GM19351 (cell line): ENCODE measurements around the gene GNG8.
"Not testable (repeated sequence)": the region's sequence is repeated elsewhere in the genome, so short reads cannot be mapped to it uniquely, and the experiment has no call there.

Source experiments
- ATAC-seq: cut with Tn5 transposase; IDR thresholded peaks from one replicate; pipeline ENCODE4 v1.9.1; 2021; ENCODE audit warnings: mild to moderate bottlenecking, moderate library complexity; ENCODE audit not compliant: unreplicated experiment

The GNG8 gene

GRCh38 chr19:46648060-46648960, 12.3 kb upstream of the GNG8 start:
- ATAC-seq = no peak

- no peak for ATAC-seq
Observed at GRCh38 chr19:46646402-46646801, 10.4 kb upstream of the GNG8 start.

GRCh38 chr19:46644720-46645119, 8.7 kb upstream of the GNG8 start:
- no peak for ATAC-seq

- no peak for ATAC-seq
Observed at GRCh38 chr19:46640656-46641055, 4.7 kb upstream of the GNG8 start.

DNA sequence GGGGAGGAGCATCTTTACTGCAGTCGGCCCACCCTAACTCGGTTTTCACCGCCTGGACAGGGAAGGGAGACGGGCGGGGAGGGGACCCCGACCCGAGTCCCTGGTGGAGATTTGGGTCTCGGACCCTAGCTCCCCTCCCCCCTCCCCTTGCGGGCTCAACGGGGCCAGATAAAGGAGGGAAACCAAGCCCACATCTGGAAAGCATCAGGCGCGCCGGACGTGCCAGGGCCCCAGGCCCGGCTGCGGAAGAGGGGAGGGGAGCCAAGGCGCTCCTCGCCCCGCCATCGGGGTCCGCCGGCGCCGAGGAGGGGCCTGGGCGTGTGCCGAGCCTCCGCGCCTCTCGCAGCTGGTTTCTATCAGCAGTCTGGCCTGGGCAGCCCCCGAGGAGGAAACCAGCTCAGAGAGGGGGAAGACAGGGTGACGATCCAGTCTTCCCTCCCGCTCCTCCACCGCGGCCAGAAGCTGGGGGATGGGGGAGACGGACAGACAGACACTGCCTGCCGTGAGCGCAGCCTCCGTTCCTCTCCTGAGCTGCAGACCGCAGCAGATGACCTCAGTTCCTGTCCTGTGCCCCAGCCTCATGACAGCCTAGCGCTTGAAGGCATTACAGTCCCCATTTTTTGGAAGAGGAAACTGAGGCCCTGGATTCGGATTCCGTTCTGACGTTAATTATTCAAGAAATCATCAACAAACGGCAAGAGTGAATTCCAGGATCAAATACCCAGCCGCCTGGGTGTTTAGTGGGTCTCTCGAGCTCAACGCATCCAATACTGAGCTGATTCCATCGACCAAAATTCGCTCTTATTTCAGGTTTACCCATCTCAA, 3.6 kb upstream of the GNG8 start:
- no peak for ATAC-seq

GRCh38 chr19:46637224-46637623, 1.2 kb upstream of the GNG8 start:
- no peak for ATAC-seq

DNA sequence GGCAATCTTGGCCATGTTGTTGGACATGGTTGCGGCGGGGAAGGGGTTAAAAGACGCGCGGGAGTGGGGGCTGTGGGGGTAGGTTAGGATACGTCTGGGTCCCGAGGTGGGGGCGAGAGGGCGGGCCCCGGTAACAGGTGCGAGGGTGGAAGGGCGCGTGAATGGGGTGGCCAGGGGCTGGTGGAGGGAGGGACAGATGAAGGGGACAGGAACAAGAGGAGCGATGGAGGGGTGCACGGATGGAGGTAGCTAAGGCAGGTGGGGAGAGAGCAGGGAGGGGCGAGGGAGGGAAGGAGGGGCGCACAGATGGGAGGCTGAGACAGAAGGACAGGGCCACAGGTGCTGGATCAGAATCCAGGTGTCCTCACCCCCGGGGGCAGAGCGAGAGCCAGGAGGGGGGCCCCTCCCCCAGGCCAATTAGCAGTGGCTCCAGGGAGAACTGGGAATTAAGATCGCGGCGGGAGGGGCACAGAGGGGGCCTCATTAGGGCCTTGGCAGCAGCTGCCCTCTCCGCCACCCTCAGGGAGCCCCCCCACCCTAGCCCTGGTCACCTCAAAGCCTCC, 1.3 kb downstream of the GNG8 start:
- no peak for ATAC-seq

DNA sequence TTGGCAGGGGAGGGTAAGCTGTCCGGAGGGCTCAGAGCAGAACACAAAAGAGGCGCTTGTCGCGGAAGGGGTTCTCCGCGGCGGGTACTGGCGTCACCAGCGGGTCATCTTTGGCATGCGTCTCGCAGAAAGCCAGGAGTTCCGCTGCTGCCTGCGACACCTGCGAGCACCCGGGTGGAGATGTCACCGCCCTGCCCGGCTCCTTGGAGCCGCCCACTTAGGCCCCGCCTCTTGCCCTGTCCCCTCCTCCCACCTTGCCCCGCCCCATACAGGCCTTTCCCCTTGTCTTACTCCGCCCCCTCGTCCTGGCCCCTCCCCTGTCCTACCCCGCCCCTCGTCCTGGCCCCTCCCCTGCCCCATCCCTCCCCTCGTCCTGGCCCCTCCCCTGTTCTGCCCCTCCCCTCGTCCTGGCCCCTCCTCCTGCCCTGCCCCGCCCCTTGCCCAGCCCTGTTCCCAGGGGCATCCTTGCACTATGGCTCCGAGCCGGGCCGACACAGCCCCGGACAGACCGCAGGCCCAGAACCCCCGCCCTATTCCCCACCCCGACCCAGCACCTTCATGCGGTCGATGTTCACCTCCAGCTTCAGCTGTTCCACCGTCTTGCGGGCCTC, 1.9 kb downstream of the GNG8 start:
- no peak for ATAC-seq

GRCh38 chr19:46633130-46633529, 2.9 kb downstream of the GNG8 start:
- ATAC-seq = no peak

DNA sequence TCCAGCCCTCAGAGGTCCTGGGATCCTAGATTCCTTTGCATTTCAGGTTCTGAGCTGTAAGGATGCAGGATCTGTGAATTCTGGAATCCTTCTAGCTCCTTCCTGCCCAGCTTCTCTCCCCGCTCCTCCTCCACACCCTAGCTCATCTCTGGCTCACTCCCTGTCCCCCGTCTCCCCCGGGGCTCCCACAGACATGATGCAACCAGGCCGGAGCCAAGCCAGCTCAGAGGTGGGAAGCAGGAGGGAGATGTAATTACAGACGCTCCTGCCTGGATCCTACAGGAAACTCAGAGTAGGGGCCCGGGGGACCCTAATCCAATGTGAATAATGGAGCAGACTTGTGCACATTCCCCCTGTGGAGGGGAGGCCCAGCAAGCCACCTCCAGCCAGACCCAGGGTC, 4.5 kb downstream of the GNG8 start:
- ATAC-seq = no peak

GRCh38 chr19:46630586-46631205, 5.3 kb downstream of the GNG8 start:
- no peak for ATAC-seq

- ATAC-seq = no peak
Observed at GRCh38 chr19:46629546-46630025, 6.4 kb downstream of the GNG8 start.

GRCh38 chr19:46628970-46629369, 7.0 kb downstream of the GNG8 start:
- ATAC-seq = not testable (repeated sequence)

DNA sequence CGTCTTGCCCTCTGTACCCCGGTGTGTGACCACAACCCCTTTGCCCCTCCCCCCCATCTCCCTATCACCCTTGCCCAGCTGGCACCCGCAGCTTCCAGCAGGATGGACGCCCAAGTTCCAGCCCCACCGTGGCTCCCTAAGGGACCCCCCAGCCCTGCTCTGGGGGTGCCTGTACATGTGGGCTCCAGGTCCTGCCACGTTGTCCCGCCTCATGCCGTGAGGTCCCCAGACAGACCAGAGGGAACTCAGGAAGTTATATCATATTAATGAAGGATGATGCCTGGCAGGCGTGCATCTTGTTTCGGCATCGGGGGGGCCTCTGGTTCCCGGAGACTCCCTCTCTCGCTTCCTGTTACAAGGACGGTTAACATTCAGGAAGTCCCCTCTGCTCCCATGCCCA, 9.6 kb downstream of the GNG8 start:
- ATAC-seq = no peak

- ATAC-seq = no peak
Observed at GRCh38 chr19:46625731-46626130, 10.3 kb downstream of the GNG8 start.

GRCh38 chr19:46624958-46625661, 10.9 kb downstream of the GNG8 start, which contains the start of gene PTGIR:
TSS of gene PTGIR (minus strand) at chr19:46625089. CDS start at chr19:46624225, 864 bp downstream.
- no peak for ATAC-seq

- ATAC-seq = no peak
Observed at GRCh38 chr19:46623915-46624502, 12.0 kb downstream of the GNG8 start.

DNA sequence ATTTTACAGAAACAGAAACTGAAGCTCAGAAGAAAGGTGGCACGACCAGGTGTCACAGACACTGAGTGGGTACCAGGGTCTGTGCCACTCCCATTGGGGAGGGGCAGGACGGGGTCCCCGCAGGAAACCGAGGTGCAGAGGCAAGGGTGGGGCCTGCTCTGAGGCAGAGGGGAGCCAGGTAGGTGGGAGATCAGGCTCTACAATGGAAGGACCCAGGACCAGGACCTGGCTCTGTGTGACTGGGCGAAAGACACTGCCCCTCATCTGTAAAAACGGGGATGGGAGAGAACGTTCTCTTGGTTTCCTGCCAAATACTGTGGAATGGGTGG, 13.9 kb downstream of the GNG8 start:
- ATAC-seq = no peak

- ATAC-seq = no peak
Observed at GRCh38 chr19:46621191-46622117, 14.5 kb downstream of the GNG8 start.
